HL-60 (cell line): ENCODE measurements around the gene ZBED4.

Experiments
- CTCF ChIP-seq: IDR thresholded peaks from one replicate; pipeline ENCODE4 v1.5.1; 2011; ENCODE audit warnings: low read length, control low read depth, inconsistent platforms; ENCODE audit not compliant: insufficient read depth
- GABPA ChIP-seq: IDR thresholded peaks from 2 replicates; pipeline ENCODE4 v1.6.1; 2012; ENCODE audit warnings: low read depth
- POLR2AphosphoS5 ChIP-seq: IDR thresholded peaks from 2 replicates; pipeline ENCODE4 v1.6.1; 2012; ENCODE audit warnings: low read depth
- REST ChIP-seq: IDR thresholded peaks from 2 replicates; pipeline ENCODE4 v1.6.1; 2012; ENCODE audit warnings: low read depth; ENCODE audit not compliant: insufficient replicate concordance
- SPI1 ChIP-seq: IDR thresholded peaks from 2 replicates; pipeline ENCODE4 v1.6.1; 2012; ENCODE audit warnings: low read depth, mild to moderate bottlenecking, borderline replicate concordance

GRCh38 chr22:49865156-49865555 lies 11.5 kb downstream of the ZBED4 start:
- TF ChIP-seq CTCF (no peak), REST (no peak), SPI1 (no peak), POLR2AphosphoS5 (no peak), GABPA (no peak)
